Right hindlimb (tissue), 1 donor: ENCODE data around the gene TBC1D14.
"Not testable (repeated sequence)": the region's sequence is repeated elsewhere in the genome, so short reads cannot be mapped to it uniquely, and the experiment has no call there.

Experiments used
- DNase-seq: peaks from one replicate; pipeline ENCODE4 v3.0.0-alpha.2; 2018

TBC1D14 gene

DNA sequence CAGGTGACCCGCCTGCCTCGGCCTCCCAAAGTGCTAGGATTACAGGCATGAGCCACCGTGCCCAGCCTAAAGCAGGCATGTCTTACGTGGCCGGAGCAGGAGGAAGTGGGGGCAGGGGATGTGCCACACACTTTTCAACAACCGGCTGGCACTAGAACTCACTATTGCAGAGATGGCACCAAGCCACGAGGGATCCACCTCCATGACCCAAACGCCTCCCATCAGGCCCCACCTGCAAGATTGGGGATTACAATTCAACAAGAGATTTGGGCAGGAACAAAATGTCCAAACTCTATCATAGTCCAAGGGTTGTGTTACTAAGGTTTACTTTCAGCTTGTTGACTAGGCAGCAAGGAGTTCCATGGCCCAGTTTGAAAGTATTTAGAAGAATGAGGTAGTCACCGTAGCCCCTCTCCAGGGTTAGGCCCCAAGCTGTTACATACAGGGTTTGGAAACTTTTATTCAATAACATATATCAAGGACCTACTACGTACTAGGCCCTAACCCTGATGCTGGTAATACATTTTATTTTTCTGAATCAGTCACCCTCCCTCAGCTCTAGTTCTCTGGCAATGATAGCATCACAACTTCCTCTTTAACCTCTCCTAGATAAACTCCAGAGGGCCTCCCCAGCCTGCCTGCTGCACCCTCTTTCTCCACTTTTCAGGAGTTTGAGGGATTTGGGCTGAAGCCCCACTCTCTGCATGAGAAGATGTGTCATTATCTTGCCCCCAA is 18.0 kb upstream of the TBC1D14 start:
- DNase-seq, result no peak

DNA sequence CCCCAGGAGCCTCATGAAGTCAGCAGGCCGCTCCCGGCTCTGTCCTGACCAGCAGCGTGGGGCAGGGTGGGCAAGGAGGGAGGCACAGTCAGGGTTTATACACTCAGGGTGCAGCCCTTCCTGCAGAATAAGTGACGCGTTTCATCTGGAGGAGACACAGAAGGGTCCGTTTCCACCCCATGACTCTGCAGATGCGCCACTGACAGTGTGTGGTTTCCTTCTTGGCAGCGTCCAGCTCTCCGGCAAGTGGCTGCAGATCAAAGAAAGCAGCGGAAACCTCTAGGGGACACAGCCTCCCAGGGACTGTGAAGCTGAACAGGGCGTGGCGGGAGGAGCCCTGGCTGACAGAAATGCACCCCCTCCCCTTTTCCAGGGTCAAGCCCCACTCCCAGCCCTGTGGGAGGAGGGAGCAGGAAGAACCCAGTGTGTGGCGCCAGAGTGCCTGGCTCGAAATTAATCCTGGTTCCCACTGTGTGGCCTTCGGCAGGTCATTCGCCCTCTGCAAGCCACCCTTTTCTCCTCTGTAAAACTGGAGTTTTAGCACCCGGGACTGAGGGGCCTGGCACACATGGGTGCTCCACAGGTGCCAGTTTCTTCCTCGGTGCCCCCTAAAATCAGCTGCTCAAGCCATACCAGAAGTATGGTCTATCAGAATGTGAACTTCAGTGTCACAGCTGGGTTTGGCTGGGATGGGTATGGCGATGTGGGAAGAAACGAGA is 17.3 kb upstream of the TBC1D14 start:
- no peak for DNase-seq

DNA sequence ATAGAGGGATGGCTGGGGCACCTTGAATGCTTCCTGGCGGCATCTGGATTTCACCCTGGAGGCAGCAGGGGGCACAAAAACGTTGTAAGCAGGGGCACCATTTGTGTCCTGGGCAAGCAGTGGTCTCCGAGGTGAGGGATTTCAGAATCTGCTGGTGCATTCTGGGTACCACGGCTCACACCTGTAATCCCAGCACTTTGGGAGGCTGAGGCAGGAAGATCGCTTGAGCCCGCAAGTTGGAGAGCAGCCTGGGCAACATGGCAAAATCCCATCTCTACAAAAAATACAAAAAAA is 16.8 kb upstream of the TBC1D14 start:
- DNase-seq, result no peak

GRCh38 chr4:6893449-6894085 is 16.1 kb upstream of the TBC1D14 start:
- no peak for DNase-seq

DNA sequence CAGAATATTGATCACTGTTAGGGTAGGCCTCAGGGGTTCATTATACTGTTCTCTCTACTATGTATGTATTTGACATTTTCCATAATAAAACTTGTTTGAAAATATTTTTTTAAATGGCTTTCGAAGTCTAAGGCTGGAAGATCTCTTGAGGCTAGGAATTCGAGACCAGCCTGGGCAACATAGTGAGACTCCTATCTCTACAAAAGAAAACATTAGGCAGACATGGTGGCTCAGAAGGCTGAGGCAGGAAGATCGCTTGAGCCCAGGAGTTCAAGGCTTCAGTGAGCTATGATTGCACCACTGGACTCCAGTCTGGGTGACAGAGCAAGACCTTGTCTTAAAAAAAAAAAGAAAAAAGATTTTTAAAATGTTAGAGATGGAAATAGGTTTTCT is 15.5 kb upstream of the TBC1D14 start:
- DNase-seq, result no peak

DNA sequence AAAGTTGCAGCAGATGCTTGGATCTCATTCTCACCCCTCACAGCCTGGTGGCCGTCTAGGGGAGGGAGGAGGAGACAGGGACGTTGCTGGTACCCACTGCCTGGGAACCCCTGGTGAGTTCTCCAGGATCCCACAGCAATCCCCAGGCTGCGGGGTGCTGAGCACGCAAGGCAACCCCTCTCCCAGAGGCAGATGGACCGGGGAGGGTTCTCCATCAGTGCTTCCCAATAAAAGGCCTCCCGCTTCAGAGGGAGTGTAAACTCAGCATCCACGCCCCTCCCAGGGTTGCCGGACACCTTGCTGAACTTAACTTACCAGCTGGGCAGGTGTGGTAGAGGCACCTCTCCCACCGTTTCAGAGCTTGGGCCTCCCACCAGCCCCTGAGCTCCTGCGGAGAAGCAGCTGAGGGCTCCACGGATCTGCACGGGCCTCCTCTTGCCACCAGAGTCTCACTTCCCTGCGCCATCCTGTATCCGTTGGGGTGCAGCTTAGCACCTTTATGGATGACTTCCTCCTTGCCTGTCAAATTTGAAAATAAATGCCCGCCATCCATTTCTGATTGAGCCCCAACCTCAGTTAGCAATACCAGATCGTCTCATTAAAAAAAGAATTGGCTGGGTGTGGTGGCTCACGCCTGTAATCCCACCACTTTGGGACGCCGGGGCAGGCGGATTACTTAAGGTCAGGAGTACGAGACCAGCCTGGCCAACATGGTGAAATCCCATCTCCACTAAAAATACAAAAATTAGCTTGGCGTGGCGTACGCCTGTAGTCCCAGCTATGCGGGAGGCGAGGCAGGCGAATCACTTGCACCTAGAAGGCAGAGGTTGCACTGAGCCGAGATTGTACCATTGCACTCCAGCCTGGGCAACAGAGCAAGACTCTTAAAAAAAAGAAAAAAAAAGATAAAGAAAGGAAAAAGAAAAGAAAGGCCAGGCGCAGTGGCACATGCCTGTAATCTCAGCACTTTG is 14.8 kb upstream of the TBC1D14 start:
- no peak for DNase-seq

GRCh38 chr4:6896035-6896434 is 13.6 kb upstream of the TBC1D14 start:
- DNase-seq, result no peak

- DNase-seq, result no peak
These were observed 10.9 kb upstream of the TBC1D14 start for GRCh38 chr4:6898763-6899162.

- DNase-seq, result no peak
These were observed 9.3 kb upstream of the TBC1D14 start for GRCh38 chr4:6900181-6900812.

DNA sequence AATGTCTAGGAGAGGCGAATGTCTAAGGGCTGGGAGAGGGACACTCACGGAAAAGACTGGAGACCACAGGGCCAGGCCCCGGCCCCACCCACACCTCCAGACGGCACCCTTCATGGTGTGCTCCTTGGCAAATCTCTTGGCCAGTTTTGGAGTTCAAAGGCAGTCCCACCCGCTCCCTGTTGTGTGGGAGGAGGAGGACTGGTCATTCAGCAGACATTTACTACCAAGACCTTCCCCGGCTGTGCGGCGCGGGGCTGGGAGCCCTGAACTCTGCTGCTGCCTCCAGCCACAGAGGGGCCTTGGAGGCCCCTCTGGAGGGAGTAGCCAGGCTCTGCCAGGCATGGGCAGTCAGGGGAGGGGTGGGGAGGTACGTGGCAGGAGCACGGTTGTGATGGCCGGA is 8.7 kb upstream of the TBC1D14 start:
- DNase-seq, result no peak

DNA sequence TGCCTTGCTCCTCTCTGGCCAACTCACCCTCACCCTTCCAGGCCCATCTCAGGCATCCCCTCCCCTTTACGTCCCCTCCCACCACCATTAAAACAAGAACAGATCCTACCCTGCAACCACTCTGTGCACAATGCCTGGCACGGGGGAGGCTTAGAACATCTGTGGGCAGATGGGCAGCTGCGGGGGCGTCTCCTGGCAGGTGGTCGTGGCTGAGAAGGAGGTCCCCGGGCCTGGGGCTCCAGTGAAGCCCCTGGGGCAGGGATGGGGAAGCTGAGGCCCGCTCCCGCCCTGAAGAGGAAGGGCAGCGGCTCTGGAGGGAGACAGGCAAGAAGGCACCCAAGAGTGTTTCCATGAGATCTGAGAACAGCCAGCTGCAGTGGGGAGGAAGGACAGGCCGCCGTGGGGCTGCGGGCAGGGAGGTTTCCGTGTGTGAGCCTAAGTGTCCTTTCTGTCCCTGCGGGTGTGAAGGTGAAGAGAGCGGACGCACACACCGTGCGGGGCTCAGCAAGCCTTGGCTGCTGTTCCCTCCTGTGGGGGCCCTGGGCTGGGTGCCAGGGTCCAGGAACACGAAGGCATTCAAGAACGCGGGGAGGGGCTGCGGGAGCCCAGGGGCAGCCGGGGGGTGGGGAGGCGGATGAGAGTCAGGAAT is 7.8 kb upstream of the TBC1D14 start:
- no peak for DNase-seq

- no peak for DNase-seq
These were observed 7.1 kb upstream of the TBC1D14 start for GRCh38 chr4:6902318-6903042.

GRCh38 chr4:6905516-6906445 is 3.8 kb upstream of the TBC1D14 start:
- DNase-seq, result no peak

DNA sequence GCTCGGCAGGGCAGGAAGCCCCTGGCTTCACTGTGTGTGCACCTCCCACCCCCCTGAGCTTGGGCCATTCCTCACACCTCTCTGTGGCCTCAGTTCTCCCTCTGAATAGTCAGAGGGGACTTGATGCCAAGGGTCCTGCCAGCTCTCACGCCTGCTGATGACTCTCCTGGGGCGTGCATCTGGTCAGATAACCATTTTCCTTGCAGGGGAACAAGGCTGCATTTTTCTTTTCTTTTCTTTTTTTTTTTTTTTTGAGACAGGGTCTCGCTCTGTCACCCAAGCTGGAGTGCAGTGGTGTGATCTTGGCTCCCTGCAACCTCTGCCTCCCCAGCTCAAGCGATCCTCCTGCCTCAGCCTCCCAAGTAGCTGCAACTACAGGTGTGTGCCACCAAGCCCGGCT is 3.1 kb upstream of the TBC1D14 start:
- not testable (repeated sequence) for DNase-seq

GRCh38 chr4:6907658-6908191 is 1.9 kb upstream of the TBC1D14 start:
- no peak for DNase-seq

DNA sequence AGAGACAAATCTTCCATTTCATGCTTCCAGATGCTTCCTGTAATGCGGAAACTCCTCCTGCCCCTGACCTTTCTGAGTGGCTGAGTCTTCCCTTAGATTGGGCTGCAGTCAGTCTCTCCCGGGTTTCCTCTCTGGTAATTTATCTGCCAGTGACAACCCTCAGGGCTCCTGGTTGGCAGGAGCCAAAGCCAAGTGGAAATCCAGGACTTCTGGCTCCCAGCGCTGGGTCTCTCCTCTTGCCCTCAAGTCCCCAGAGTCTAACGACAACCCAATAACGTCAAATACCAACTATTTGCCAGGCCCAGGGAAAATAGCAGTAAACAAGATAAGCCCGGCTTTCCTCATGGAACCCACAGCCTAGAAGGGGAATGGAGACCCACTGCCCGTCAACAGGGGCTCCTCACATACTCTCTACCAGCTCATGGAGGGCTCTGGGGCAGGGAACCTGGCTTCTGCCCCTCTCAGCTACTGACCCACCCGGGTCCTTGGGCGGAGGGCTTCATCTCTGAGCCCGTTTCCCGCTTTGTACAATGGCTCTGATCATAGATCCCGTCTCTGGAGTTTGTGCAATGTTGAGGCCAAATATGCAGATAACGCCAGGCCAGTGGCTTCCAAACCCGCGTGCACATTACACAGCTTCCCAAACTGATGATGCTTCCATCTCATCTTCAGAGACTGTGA is 1.1 kb upstream of the TBC1D14 start:
- DNase-seq, result no peak

- no peak for DNase-seq
These were observed 329 bp downstream of the TBC1D14 start for GRCh38 chr4:6909970-6910339.

DNA sequence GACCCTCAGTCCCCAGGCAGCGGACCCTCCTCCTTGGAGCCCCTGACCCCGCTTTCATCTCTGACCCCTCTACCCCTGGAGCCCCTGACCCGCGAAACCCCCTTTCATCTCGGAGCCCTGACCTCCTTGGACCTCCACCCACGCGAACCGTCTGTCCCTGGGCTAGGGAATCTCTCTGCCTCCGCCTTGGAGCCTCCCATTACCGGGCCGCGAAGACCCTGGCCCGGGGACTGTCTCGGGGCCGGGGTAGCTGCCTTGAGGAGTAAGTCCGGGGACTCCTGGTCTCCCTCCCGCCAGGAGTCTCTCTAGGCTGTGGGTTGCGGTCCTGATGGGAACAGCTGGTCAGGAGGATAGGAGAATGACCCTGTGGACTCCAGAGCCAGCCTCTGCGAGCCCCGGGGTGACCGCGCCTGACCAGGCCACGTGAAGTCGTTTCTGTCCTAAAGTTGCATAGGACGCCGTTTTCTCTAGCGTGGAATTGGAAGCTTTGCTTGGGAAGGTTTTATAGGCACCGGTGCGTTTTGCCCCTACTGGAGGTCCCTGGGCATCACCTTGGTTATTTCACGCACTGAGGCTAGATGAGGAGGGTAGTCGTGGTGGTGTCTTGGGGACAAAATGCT is 824 bp downstream of the TBC1D14 start:
- no peak for DNase-seq
